Endothelial cell of umbilical vein (primary cell): ENCODE data around the gene RAP1GAP2.

ENCODE experiments used
- CTCF ChIP-seq, 2 donors: IDR thresholded peaks; 1 replicate in 1 of 2; 2 replicates in 1 of 2; pipeline ENCODE4 v1.5.1; 2011; ENCODE audit warnings: low read length in 2 of 2, mild to moderate bottlenecking in 2 of 2, moderate library complexity in 2 of 2, control low read depth in 1 of 2, inconsistent platforms in 1 of 2, low read depth in 1 of 2; ENCODE audit not compliant: insufficient read depth in 1 of 2; ENCODE audit errors: extremely low read depth in 1 of 2
- GATA2 ChIP-seq: IDR thresholded peaks from 2 replicates; pipeline ENCODE4 v1.7.0; 2011; ENCODE audit warnings: low read depth, mild to moderate bottlenecking, moderate library complexity, mixed read lengths, low read length; ENCODE audit not compliant: insufficient read length, insufficient read depth
- JUN ChIP-seq: IDR thresholded peaks from 2 replicates; pipeline ENCODE4 v1.6.1; 2011; ENCODE audit warnings: borderline replicate concordance, low read depth; ENCODE audit not compliant: insufficient read length, insufficient read depth
- MAX ChIP-seq: IDR thresholded peaks from 2 replicates; pipeline ENCODE4 v1.6.1; 2011; ENCODE audit not compliant: insufficient read depth, insufficient read length
- POLR2A ChIP-seq: IDR thresholded peaks from 2 replicates; pipeline ENCODE4 v1.6.1; 2012; ENCODE audit warnings: low read depth, mild to moderate bottlenecking, control low read depth, low read length
- POLR2AphosphoS5 ChIP-seq: IDR thresholded peaks from 2 replicates; pipeline ENCODE4 v1.6.1; 2012; ENCODE audit warnings: low read depth, mild to moderate bottlenecking, control low read depth, low read length, moderate library complexity; ENCODE audit not compliant: insufficient read depth

- TF ChIP-seq POLR2AphosphoS5, result no peak
- no peak for TF ChIP-seq CTCF (IDR thresholded peaks at IDR 0.05; ENCODE audit: extremely low read depth in 1 of 2, insufficient read depth in 1 of 2, low read depth in 1 of 2, low read length in 2 of 2)
- TF ChIP-seq POLR2A, result no peak
- TF ChIP-seq MAX, result no peak
- TF ChIP-seq GATA2, result no peak
- no peak for TF ChIP-seq JUN
Observed at GRCh38 chr17:2996810-2997670, 200.8 kb downstream of the RAP1GAP2 start.
